ENCODE results near the gene SLCO2A1. TPM values are rescaled to one million over a fixed set of nuclear protein-coding genes. Genes with fewer than 3 reads are reported as not detected.
A peak's percentile ranks its signal among the peaks of the same experiment; 100 is the strongest.

SLCO2A1 gene
- total RNA-seq = 40.1 TPM
- long read RNA-seq, full-length matches to known transcripts = 7 of 92 reads
- long read RNA-seq, partial matches to known transcripts = 26 of 92 reads
- long read RNA-seq, other reads (novel, unspliced or antisense) = 59 of 92 reads

- DNase-seq (ENCODE audit: low spot score) = peak; percentile 89
Observed at GRCh38 chr3:134029734-134030378, at the start of gene SLCO2A1. SLCO2A1 (minus strand) TSS chr3:134029925; CDS start chr3:134029802, 123 bp downstream.

GRCh38 chr3:134079111-134079547, 49.4 kb upstream of the SLCO2A1 start:
- no peak for DNase-seq (ENCODE audit: low spot score)

DNA sequence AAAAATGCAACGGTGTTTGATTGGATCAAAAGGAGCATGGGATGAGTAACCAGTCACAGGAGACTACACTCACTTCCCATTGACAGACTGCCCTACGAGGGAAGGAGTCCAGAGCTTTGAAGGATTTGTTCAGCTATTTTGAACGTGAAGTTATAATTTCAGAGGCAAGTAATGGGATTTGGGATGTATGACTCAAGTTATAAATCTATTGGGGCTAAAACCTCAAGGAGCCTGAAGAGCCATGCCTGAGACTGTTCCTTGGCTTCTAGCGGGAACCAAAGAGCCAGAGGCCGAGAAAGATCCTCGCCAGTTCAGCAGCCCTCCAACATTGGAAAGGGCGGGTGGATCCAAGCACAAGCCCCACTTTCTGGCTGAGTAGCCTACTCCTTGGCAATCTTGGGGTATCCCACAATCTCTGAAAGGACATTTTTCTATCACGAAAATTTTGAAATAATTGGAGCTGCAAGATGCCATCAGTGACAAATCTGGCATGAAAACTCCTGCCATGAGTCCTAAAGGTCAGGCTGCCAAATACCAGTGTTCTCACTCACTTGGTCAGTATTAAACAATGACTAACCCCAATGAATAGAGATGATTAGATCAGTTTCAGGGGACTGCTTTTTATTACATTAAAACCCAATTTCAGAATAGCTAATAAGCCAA, 48.6 kb upstream of the SLCO2A1 start:
- no peak for DNase-seq (ENCODE audit: low spot score)

DNA sequence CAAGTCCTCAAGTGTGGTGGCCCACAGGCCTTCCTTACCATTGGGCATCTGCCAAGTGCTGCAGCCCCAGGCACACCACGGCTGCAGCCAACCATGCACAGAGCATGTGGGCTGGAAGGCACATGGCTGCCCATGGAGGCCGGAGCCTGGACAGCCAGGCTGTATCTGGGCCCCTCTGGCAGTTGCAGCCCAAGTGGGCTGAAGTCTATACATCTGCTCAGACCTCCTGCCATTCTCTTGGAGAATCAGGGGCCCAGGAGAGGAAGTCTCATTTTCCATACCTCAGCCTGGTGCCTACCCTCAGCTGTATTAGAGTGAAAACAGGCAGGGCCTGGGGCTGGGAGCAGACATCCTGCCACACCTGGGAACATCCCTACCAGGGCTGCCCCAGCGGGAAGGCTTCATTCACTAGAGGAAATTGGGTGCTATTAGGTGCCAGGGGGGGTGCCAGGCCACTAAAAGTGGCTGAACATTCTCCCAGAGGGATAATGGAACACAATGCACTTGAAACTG, 48.0 kb upstream of the SLCO2A1 start:
- DNase-seq (ENCODE audit: low spot score) = no peak

DNA sequence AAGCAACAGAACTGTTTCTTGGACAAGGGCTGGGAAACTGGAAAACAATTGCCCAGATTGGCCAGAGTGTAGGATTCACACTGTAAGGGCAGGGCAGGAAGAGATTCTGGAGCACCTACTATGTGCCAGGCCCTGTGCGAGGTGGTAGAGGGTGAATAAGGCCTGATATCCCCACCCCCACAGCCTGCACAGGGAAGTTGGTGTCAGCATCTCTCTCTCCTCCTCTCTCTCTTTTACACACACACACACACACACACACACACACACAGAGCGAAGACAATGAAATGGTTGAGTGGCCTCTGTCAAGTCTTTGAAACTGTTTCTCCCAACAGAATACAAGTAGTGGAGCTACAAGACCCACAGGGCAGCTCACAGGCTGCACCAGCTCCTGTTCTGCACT, 47.1 kb upstream of the SLCO2A1 start:
- DNase-seq (ENCODE audit: low spot score) = no peak

GRCh38 chr3:134075846-134076245, 46.1 kb upstream of the SLCO2A1 start:
- no peak for DNase-seq (ENCODE audit: low spot score)

DNA sequence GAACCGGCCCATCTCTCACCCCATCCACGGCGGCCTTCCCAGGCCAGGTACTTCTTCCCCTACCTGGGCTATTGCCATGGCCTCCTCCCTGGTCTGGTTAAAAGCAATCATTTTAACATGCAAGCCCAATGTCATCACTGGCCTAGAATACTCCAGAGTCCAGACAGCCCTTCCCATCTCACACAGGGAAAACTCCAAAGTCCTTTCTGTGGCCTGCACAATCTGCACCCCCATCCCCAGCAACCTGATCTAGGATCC, 45.8 kb upstream of the SLCO2A1 start:
- peak; percentile 64 for DNase-seq (ENCODE audit: low spot score)

DNA sequence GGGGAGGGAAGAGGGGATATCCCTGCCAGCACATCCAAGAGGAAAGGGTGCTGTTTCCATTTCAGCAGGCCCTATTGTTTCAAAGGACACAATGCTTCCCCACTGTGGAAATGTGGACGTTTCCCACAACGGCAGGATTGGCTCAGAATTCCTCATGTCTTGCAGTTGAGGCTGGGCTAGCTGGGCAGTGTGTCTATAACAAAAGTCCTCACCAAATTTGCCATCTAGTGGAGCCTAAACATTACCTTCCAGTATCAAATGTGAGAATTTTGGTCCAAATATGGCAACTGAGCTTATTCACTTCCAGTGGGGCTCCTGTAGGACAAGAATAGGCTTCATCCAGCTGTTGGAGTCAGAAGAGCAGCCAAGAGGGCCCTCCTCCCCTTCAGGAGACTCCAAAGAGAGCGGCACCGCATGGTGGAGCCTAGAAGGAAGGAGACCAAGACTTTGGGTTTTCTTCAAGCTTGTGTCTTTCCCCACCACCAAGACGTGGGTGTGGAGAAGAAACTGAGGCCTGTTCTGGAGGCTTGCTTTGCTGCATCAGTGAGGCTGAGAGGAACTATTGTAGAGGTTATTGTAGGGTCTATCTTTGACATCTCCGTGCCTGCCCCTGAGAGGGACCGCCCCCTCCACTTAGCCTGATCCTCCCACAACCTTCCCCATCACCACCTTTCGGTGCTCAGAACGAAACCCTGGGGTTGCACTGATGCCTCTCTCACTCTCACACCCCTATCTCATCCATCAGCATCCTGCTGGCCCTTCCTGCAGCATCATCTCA, 45.3 kb upstream of the SLCO2A1 start:
- no peak for DNase-seq (ENCODE audit: low spot score)

DNA sequence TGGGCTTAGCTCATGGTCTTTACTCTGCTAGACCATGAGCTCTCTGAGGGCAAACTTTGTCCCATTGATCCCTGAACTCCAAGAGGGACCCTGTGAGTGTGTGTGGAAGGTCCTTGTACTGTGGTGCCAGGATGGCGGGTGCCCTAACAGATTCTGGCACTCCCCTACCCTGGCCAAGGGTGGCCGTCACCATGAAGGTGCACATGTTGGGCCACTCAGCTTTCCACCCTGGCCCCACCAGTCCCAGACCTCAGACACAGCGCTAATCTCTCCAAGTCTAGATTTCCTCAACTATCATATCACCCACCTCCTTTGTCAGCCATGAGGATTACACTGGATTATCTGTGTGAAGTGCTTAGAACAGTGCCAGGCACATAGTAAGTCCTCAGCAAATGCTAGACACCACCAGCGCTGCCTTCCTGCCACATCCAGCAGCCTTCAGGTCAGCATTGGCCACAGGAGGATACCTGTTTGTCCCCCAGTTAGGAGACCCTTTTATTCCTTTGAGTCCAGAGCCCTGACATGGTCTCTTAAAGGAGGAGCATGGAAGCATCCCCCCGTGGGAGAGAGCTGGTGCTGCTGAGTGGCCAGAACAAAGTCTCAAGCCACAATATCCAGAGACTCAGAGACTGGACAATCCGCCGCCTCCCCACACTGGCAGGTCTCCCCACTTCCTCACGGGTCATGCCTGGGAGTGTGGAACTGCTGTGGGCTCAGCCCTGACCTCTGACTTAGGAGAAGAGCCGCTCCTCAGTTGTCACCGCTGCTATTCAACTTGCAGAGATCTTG, 44.5 kb upstream of the SLCO2A1 start:
- peak; percentile 75 for DNase-seq (ENCODE audit: low spot score)

GRCh38 chr3:134073583-134073945, 43.8 kb upstream of the SLCO2A1 start:
- DNase-seq (ENCODE audit: low spot score) = peak; percentile 71

DNA sequence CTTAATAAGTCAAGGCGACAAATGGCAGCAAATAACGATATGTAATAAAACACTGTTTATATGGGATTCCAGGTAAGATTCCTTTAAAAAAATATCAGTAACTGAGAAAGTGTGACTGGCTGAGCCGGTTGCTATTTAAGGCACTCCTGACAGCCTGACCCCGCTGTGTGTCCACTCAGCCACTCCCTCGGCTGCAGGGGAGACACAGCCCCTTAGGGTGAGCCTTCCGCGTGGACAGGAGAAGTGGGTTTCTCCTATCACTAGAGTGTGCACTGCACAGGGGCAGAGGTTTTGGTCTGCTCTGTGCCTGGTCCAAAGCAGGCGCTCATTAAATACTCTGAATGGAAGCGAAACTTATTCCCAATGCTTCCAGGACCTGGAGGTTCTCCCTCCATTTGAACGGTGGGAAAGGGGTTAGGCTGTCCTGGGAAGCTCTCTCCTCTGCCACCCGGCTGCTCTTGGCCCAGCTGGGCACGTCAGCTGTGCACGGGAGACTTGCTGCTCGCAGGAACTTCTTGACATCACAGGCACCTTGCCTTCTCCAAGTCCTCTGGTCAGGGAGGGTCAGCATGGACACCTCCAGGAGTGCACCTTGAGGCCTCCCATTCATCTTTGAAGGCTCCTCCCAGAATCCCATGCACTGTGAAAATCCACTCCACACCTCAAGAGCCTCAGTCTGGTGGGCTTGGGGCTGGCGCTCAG, 43.3 kb upstream of the SLCO2A1 start:
- peak; percentile 60 for DNase-seq (ENCODE audit: low spot score)

DNA sequence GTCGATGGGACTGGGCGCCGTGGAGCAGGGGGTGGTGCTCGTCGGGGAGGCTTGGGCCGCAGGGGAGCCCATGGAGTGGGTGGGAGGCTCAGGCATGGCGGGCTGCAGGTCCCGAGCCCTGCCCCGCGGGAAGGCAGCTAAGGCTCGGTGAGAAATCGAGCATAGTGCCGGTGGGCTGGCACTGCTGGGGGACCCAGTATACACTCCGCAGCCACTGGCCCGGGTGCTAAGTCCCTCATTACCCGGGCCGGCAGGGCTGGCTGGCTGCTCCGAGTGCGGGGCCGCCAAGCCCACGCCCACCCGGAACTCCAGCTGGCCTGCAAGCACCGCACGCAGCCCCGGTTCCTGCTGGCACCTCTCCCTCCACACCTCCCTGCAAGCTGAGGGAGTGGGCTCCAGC, 40.6 kb upstream of the SLCO2A1 start:
- peak; percentile 74 for DNase-seq (ENCODE audit: low spot score)

- DNase-seq (ENCODE audit: low spot score) = peak; percentile 45
Observed at GRCh38 chr3:134068429-134068828, 38.7 kb upstream of the SLCO2A1 start.

DNA sequence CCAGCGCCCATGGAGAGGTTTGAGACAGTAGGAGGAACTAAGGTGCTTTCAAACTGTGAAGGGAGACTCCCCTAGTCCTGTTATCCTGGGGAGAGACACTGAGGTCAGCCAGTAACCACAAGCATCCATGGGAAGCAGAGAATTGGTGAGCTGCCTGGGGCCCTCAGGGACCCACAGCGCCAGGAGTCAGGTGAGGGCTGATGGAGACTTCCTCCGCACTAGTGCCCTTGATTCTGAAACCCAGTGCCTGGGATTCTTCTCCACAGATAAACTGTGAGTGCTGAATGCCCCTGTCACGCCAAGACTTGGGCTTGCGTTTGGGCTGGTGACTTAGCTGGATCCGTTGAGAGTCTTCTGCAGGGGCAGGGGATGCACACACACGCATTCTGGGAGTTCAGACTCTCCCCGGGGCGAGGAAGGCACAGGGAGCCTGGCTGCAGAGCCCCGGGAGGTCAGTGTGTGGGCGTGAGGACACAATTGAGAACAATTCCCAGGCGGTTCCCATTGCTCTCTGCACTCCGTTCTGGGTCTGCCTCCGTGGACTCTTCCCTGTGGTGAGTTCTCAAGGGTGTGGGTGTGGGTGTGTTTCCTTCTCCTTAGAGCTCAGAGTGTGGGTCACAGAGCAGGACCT, 37.9 kb upstream of the SLCO2A1 start:
- DNase-seq (ENCODE audit: low spot score) = peak; percentile 64

GRCh38 chr3:134066651-134067530, 37.2 kb upstream of the SLCO2A1 start:
- DNase-seq (ENCODE audit: low spot score) = peak; percentile 84

DNA sequence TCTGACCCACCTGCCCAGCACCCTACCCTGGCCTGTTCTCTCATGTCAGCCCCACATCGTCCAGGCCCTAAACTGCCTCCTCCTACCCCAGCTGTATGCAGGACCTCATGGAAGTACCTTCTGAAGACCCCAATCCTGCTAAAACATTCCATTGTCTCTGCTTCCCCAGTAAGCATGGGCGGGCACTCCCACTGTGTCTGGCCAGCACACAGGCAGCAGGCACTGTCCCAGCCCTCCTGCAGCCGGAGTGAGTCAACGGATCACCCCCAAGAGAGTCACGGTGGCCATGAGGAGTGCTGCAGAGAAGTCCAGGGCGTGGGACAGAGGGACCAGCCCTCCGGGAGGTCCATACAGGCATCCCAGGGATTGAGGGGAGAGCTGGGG, 36.4 kb upstream of the SLCO2A1 start:
- peak; percentile 64 for DNase-seq (ENCODE audit: low spot score)

DNA sequence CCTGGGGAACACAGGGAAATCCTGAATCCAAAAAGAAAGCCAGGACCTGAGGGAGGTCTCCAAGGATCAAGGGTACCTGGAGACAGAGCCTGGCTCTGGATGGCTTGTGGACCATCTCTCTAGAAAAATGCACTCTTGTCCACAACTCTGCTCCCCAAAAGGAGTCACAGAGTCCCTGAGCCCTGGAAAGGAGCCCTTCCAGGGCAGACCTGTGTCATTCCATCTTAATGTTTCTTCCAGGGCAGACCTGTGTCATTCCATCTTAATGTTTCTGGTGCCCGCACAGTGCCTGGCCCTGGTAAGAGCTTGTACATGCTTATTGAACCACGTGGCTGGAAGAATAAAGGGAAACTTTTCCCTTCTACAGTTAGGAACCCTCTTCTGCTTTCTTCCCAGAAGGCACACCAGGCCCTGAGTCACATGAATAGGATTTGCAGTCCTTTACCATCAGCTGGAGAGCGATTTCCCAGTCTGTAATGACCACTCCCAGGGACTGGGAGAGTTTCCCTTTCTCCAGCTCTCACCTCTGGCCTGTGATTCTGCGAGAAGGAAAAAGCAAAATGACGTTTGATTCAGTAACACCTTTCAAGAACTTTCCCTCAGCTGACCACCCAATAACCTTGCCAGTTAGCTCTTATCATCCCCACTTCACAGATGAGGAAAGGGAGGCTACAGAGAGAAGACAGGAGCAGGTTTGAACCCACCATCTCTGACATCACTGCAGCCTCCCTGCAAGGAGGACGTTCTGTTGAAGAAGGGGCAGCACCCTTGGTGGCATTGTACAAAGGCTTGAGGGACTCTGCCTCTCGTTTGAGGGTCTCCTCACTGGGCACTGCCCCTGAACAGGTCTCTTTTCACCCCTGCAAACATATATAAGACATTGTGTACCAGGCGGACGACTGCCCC, 35.8 kb upstream of the SLCO2A1 start:
- no peak for DNase-seq (ENCODE audit: low spot score)

GRCh38 chr3:134064081-134064480, 34.4 kb upstream of the SLCO2A1 start:
- DNase-seq (ENCODE audit: low spot score) = no peak
